Measurements from ENCODE around the gene VAC14.
"Not testable (repeated sequence)": the region's sequence is repeated elsewhere in the genome, so short reads cannot be mapped to it uniquely, and the experiment has no call there.

The VAC14 gene

GRCh38 chr16:70758786-70759185 is 42.2 kb downstream of the VAC14 start:
- DNase-seq = no peak

- DNase-seq = no peak
These were observed 43.8 kb downstream of the VAC14 start for GRCh38 chr16:70757183-70757582.

DNA sequence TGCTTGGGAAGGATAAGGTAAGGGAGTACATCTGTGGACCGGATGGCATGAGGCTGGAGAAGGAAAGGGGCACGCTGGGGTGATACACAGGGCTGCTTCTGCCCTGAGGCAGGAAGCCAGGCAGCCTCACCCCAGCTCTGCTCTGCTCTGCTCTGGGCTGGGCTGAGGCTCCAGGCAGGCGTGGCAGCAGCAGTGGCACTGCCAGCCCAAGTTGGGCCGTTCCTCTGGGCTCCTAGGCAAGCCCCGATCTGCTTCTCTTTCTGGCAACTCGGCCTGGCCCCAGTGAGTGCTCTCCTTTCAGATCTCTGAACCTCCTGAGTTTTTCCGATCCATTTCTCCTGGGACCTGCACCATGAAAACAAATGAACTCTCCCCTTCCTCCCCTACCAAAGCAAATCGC is 44.9 kb downstream of the VAC14 start:
- DNase-seq = no peak

DNA sequence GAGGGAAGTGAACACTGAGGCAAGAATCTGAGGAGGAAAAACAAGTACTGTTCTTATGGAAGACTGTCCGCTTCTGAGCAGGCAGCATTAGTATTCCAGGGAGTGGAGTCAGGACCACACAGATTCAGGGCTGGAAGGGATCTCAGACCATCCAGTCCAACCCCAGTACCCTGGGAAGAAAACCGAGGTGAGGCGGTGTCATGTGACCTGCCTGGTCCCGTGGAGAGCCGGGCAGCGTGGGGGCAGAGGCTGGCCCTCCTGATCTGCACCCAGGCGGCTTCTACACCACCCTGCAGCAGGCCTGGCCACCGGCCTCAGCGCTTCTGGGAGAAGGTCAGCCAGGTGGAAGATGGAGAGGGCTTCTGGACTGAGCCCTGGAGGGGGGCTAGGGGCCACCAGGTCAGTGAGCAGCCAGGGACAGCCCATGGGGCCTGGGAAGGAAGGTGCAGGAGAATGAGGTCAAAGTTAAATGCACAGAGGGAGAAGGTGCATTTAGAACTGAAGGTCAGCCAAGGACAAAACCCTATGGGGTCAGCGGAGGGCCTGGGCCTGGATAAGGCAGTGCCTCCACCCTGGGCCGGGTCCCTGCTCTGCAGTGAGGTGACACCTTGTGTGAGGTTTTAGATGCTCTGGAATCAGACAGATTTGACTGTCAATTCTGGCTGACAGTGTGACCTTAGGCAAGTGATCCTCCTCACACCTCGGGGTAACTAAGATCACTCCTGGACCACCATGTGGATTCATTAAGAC is 45.9 kb downstream of the VAC14 start:
- DNase-seq = no peak

- no peak for DNase-seq
These were observed 46.6 kb downstream of the VAC14 start for GRCh38 chr16:70754371-70754770.

DNA sequence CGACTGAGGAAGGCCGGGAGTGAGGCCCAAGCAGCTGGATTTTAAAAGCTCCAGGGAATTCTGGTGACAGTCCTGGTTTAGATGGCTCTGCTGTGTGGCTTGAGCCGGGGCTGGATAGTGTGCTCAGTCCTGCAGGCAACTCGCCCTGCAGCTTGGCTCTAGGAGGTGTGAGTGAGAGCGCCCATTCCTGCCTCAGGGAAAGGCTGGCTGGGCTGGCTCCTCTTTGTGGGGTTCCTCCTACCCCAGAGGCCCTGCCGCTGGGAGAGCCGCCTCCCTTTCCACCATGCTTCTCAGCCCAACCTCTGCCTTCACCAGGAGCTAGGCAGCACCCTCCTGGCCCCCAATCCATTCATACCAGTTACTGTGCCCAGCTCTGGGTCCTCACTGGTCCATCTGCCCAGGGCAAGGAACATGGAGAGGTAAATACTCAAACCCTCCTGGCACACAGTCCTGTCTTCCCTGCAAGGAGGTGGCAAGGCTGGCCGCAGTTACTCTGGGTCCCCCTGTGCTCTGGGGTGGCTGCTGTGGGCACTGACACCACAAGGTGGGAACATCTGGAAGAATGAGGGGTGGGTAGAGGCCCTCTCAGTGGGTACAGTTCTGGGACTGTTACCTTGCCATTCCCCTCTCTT is 47.1 kb downstream of the VAC14 start:
- DNase-seq = no peak

- no peak for DNase-seq
These were observed 47.7 kb downstream of the VAC14 start for GRCh38 chr16:70753228-70753627.

- no peak for DNase-seq
These were observed 48.5 kb downstream of the VAC14 start for GRCh38 chr16:70752426-70752825.

- DNase-seq = no peak
These were observed 49.4 kb downstream of the VAC14 start for GRCh38 chr16:70751593-70751992.

- DNase-seq = no peak
These were observed 50.0 kb downstream of the VAC14 start for GRCh38 chr16:70750893-70751467.

DNA sequence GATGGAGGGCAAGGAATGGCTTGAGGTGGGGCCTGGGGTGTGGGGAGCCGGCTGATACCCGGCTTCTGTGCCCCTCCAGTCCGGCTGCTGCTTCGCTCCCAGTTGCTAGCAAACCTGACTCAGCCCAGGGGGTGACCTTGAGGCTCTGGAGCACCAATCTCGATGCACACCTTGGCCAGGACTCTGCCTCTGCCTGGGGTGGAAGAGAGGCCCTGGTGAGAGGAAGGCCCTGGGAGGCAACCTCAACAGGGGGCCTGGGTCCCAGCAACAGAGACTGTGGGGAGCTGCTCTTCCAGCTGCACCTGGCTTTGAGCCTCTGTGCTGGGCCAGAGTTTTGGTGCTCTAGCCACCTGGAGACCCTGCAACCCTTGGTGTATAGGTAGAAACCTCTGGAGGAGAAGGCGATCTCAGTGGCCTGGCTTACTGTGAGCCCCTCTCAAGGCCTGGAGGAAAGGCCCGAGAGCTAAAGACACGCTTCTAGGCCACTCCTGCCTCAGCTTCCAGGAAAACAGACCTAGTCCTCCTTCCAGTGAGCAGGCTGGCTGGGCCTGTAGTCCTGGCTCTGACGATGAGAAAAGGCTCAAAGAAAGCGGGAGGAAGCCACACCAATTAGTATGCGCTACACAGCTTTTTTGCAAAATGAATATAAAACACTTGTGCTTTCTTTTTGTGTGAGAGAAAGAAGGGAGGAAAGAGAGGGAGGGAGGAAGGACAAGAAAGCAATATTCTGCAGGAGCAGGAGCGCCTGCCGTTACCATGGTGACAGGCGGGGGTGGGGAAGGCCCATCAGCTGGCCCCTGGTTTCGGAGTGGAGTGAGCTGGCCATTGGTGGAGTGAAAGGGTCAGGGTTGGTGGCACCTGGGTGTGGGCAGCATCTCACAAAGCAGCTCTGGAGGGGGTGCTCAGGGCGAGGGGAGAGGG is 51.0 kb downstream of the VAC14 start:
- DNase-seq = no peak

DNA sequence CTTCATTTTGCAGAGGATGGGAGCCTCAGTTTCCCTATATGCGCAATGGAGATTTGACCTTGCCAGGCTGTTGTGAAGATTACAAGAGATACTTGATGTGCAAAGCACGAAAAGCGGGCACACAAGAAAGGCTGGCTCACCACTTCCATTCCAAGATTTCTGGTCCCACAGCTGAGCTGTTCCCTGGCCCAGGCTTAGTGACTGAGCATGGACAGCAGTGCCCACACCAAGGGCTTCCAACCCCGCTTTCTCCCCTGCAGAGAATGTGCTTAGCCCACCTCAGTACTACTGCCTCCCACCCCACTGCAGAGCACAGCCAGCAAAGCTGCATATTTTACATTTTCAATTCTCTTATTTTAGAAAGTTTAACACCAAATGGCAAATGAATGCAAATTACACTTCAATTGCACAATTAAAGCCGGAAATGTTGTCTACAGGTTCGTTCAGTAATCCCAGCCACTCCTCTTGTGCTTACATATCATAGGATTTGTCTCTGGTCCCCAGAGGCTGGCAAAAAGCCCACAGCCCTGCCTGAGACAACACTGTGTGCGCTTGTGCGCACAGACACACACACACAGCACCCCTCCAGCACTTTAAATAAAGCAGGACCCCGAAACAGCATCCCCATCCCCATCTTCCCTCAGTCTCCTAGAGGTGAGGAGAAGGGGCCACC is 51.8 kb downstream of the VAC14 start:
- no peak for DNase-seq

GRCh38 chr16:70747703-70748631 is 53.0 kb downstream of the VAC14 start:
- DNase-seq = no peak

DNA sequence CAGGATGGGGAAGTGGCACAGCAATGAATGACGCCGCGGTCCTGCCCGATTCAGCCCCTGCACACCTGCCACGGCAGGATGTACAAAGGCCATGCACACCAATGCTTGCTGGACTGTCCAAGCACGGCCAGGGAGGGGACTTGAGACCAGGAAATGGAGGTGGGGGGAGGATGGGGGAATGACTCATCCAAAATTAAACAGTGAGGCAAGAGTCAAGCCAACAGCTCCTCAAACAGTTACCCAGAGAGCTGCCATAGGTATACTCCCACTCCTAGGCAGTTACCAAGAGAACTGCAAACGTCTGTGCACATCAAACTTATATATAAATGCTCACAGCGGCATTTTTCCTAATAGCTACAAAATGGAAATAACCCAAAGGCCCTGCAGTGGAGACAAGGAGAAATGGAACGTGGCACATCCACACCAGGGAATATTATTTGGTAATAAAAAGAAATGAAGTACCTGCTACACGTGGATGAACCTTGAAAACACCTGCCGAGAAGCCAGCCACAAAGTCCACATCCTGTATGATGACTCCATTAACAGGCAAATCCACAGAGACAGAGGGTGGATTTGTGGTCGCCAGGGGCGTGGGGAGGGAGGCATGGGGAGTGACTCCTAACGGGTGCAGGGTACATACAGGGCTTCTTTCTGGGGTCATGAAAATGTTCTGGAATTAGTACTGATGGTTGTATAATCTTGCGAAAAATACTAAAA is 54.1 kb downstream of the VAC14 start:
- DNase-seq = peak; percentile 15 to 43

GRCh38 chr16:70746040-70746707 is 54.8 kb downstream of the VAC14 start:
- no peak for DNase-seq

- no peak for DNase-seq
These were observed 55.4 kb downstream of the VAC14 start for GRCh38 chr16:70745536-70746025.

GRCh38 chr16:70744366-70744765 is 56.6 kb downstream of the VAC14 start:
- no peak for DNase-seq

- DNase-seq = no peak
These were observed 57.2 kb downstream of the VAC14 start for GRCh38 chr16:70743791-70744190.

DNA sequence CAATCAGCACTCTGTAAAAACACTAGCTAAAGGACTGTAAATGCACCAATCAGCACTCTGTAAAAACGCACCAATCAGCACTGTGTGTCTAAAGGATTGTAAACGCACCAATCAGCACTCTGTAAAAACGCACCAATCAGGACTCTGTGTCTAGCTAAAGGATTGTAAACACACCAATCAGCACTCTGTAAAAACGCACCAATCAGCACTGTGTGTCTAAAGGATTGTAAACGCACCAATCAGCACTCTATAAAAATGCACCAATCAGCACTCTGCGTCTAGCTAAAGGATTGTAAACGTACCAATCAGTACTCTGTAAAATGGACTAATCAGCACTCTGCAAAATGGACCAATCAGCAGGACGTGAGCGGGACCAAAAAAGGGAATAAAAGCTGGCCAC is 58.0 kb downstream of the VAC14 start:
- DNase-seq = not testable (repeated sequence)

DNA sequence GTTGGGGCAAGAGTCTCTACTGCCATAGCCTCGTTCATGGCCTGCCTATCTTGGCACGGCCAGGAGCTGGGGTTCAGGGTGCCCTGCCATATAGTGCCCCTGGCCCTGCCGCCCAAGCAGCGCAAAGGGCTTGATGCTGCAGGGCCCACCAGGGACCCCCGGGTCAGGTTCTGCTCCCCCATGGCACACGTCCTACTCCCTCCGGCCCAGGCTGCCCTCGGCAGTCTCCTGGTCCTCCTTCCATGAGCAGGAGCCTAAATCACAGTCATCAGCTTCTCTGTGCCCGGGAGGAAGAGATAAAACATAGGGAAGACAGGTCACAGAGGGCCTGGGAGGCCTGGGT is 59.2 kb downstream of the VAC14 start:
- DNase-seq = no peak

All from SW 1271 (cell line).